K562 (cell line): ENCODE data around the gene SPATA25. TPM values are rescaled to one million over a fixed set of nuclear protein-coding genes. Genes with fewer than 3 reads are reported as not detected.

Experiments used
- BHLHE40 ChIP-seq: IDR thresholded peaks from 2 replicates; pipeline ENCODE4 v1.6.1; 2011; ENCODE audit warnings: low read length, improper control_type of control experiment
- CCAR2 ChIP-seq: fragments of 200-400 bp; formaldehyde crosslinking; IDR thresholded peaks from 2 replicates; pipeline ENCODE4 v1.6.1; 2017; ENCODE audit warnings: mild to moderate bottlenecking, low read depth, low read length
- CCNT2 ChIP-seq: IDR thresholded peaks from 2 replicates; pipeline ENCODE4 v1.6.1; 2011; ENCODE audit warnings: borderline replicate concordance, low read depth, mild to moderate bottlenecking, moderate library complexity, mixed read lengths, low read length; ENCODE audit not compliant: insufficient read length; ENCODE audit errors: extremely low read depth
- CTBP1 ChIP-seq: fragments of 450-650 bp; IDR thresholded peaks from 2 replicates; pipeline ENCODE4 v1.6.1; 2016; ENCODE audit warnings: borderline replicate concordance
- FOXP1 ChIP-seq: sonication (generic); formaldehyde crosslinking; IDR thresholded peaks from 2 replicates; pipeline ENCODE4 v1.8.0; 2022; ENCODE audit warnings: mild to moderate bottlenecking, missing genetic modification reagents
- NFIC ChIP-seq: fragments of 450-650 bp; IDR thresholded peaks from 2 replicates; pipeline ENCODE4 v1.6.1; 2017; ENCODE audit warnings: mild to moderate bottlenecking, inconsistent platforms
- ZFX ChIP-seq: sonication (generic); formaldehyde crosslinking; IDR thresholded peaks from 2 replicates; pipeline ENCODE4 v1.8.0; 2022; ENCODE audit warnings: mild to moderate bottlenecking, missing genetic modification reagents, moderate library complexity
- polyA plus RNA-seq, 8 experiments: library from polyadenylated mRNA; depleted of rRNA in 4 of 8; stranded (reverse) in 5 of 8; unstranded in 3 of 8; fragments of >200 nt; fragmentation: Nextera tagmentation in 2 of 8; fragmentation: Illumina TruSeq in 1 of 8; extraction: Ambion mirVana in 2 of 8; extraction: Trizol in 1 of 8; gene quantifications; 2 replicates each; pipeline versions ENCODE4 v1.2.1 to v1.2.3, GENCODE V29; 2011 to 2014; ENCODE audit warnings: inconsistent platforms in 1 of 8, missing spikeins in 1 of 8
- total RNA-seq, 7 experiments: library from RNA; depleted of rRNA in 6 of 7; stranded (reverse); fragments of >200 nt in 6 of 7; fragmentation: Illumina TruSeq in 2 of 7; extraction: Trizol in 2 of 7; gene quantifications; 2 replicates each; pipeline versions ENCODE4 v1.2.1 to v1.2.3, GENCODE V29; 2011 to 2021; ENCODE audit warnings: low replicate concordance in 1 of 7
- TF ChIP-seq, protein P1 (sequence below), 3 experiments: fragments of 200-800 bp in 1 of 3; fragments of 250-450 bp in 1 of 3; fragments of 450-650 bp in 1 of 3; sonication (Bioruptor Pico) in 1 of 3; sonication (Bioruptor generic) in 1 of 3; formaldehyde crosslinking in 1 of 3; IDR thresholded peaks; 2 replicates each; pipeline versions ENCODE4 v1.6.1 to v1.8.0; 2016 to 2022; ENCODE audit warnings: mild to moderate bottlenecking in 2 of 3, missing genetic modification characterization in 2 of 3, missing compliant biosample characterization in 1 of 3, moderate library complexity in 1 of 3
- TF ChIP-seq, protein P2 (sequence below): fragments of 250-450 bp; sonication (Bioruptor Pico); IDR thresholded peaks from 2 replicates; pipeline ENCODE4 v1.8.0; 2022; ENCODE audit warnings: moderate library complexity, mild to moderate bottlenecking, inconsistent platforms
- TF ChIP-seq, protein P3 (sequence below): fragments of 250-450 bp; sonication (Bioruptor Pico); IDR thresholded peaks from 2 replicates; pipeline ENCODE4 v1.5.0; 2021; ENCODE audit warnings: mild to moderate bottlenecking, borderline replicate concordance
- TF ChIP-seq, protein P4 (sequence below), 2 experiments: fragments of 450-650 bp; formaldehyde crosslinking in 1 of 2; IDR thresholded peaks; 2 replicates each; pipeline versions ENCODE4 v1.4.0 to v1.6.1; 2014 to 2020; ENCODE audit warnings: mild to moderate bottlenecking in 2 of 2, borderline replicate concordance in 1 of 2, low read depth in 1 of 2

Gene SPATA25
- total and polyA plus RNA-seq, 9 of the 15 experiments (the other 6 are each of a cell fraction or from before 2014, with no cell fraction given) = 0.21 to 0.95 (median 0.53) TPM; not detected in 3

- TF ChIP-seq FOXP1 (CRISPR knock-in tag) (no peak), CCNT2 (no peak), CCAR2 (no peak), CTBP1 (peak; percentile 53; the same call in 1 of the 2 replicates), NFIC (peak; percentile 47; the same call in 1 of the 2 replicates), ZFX (no peak), BHLHE40 (peak; percentile 35; the same call in 1 of the 2 replicates)
- TF ChIP-seq, protein P1, sequence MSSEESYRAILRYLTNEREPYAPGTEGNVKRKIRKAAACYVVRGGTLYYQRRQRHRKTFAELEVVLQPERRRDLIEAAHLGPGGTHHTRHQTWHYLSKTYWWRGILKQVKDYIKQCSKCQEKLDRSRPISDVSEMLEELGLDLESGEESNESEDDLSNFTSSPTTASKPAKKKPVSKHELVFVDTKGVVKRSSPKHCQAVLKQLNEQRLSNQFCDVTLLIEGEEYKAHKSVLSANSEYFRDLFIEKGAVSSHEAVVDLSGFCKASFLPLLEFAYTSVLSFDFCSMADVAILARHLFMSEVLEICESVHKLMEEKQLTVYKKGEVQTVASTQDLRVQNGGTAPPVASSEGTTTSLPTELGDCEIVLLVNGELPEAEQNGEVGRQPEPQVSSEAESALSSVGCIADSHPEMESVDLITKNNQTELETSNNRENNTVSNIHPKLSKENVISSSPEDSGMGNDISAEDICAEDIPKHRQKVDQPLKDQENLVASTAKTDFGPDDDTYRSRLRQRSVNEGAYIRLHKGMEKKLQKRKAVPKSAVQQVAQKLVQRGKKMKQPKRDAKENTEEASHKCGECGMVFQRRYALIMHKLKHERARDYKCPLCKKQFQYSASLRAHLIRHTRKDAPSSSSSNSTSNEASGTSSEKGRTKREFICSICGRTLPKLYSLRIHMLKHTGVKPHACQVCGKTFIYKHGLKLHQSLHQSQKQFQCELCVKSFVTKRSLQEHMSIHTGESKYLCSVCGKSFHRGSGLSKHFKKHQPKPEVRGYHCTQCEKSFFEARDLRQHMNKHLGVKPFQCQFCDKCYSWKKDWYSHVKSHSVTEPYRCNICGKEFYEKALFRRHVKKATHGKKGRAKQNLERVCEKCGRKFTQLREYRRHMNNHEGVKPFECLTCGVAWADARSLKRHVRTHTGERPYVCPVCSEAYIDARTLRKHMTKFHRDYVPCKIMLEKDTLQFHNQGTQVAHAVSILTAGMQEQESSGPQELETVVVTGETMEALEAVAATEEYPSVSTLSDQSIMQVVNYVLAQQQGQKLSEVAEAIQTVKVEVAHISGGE (CRISPR knock-in tag; IDR thresholded peaks at IDR 0.05) = 0 out of 6 replicates have a peak, but pooled peaks of 1 of the 3 experiments have one; percentile 43
- TF ChIP-seq, protein P2, sequence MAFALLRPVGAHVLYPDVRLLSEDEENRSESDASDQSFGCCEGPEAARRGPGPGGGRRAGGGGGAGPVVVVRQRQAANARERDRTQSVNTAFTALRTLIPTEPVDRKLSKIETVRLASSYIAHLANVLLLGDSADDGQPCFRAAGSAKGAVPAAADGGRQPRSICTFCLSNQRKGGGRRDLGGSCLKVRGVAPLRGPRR (CRISPR knock-in tag) = no peak
- TF ChIP-seq, protein P3, sequence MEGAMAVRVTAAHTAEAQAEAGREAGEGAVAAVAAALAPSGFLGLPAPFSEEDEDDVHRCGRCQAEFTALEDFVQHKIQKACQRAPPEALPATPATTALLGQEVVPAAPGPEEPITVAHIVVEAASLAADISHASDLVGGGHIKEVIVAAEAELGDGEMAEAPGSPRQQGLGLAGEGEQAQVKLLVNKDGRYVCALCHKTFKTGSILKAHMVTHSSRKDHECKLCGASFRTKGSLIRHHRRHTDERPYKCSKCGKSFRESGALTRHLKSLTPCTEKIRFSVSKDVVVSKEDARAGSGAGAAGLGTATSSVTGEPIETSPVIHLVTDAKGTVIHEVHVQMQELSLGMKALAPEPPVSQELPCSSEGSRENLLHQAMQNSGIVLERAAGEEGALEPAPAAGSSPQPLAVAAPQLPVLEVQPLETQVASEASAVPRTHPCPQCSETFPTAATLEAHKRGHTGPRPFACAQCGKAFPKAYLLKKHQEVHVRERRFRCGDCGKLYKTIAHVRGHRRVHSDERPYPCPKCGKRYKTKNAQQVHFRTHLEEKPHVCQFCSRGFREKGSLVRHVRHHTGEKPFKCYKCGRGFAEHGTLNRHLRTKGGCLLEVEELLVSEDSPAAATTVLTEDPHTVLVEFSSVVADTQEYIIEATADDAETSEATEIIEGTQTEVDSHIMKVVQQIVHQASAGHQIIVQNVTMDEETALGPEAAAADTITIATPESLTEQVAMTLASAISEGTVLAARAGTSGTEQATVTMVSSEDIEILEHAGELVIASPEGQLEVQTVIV (CRISPR knock-in tag) = no peak
- TF ChIP-seq, protein P4, sequence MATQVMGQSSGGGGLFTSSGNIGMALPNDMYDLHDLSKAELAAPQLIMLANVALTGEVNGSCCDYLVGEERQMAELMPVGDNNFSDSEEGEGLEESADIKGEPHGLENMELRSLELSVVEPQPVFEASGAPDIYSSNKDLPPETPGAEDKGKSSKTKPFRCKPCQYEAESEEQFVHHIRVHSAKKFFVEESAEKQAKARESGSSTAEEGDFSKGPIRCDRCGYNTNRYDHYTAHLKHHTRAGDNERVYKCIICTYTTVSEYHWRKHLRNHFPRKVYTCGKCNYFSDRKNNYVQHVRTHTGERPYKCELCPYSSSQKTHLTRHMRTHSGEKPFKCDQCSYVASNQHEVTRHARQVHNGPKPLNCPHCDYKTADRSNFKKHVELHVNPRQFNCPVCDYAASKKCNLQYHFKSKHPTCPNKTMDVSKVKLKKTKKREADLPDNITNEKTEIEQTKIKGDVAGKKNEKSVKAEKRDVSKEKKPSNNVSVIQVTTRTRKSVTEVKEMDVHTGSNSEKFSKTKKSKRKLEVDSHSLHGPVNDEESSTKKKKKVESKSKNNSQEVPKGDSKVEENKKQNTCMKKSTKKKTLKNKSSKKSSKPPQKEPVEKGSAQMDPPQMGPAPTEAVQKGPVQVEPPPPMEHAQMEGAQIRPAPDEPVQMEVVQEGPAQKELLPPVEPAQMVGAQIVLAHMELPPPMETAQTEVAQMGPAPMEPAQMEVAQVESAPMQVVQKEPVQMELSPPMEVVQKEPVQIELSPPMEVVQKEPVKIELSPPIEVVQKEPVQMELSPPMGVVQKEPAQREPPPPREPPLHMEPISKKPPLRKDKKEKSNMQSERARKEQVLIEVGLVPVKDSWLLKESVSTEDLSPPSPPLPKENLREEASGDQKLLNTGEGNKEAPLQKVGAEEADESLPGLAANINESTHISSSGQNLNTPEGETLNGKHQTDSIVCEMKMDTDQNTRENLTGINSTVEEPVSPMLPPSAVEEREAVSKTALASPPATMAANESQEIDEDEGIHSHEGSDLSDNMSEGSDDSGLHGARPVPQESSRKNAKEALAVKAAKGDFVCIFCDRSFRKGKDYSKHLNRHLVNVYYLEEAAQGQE (IDR thresholded peaks at IDR 0.05; ENCODE audit: borderline replicate concordance) = 0 out of 2 replicates have a peak, but pooled peaks have one; percentile 15
- TF ChIP-seq, protein P4 (CRISPR knock-in tag; IDR thresholded peaks at IDR 0.05; ENCODE audit: low read depth) = no peak
Measured at GRCh38 chr20:45850926-45851325, 36.5 kb downstream of the SPATA25 start (continued).
